GM23248 (cell line): ENCODE results near the gene HDAC8. TPM values are rescaled to one million over a fixed set of nuclear protein-coding genes. Genes with fewer than 3 reads are reported as not detected.
A peak's percentile ranks its signal among the peaks of the same experiment; 100 is the strongest.

Experiments
- DNase-seq: peaks from one replicate; pipeline ENCODE4 v3.0.0-alpha.2; 2015
- H2AFZ ChIP-seq: fragments of 200-600 bp; sonication (generic); 2 replicates; pipeline ENCODE4 v1.6.1; 2016; ENCODE audit warnings: antibody characterized with exemption
- H3F3A ChIP-seq: fragments of 200-600 bp; sonication (generic); 2 replicates; pipeline ENCODE4 v1.6.1; 2016; ENCODE audit warnings: mild to moderate bottlenecking, antibody characterized with exemption, mixed run types; ENCODE audit not compliant: insufficient read depth
- H3K27ac ChIP-seq: fragments of 200-600 bp; sonication (generic); 2 replicates; pipeline ENCODE4 v1.5.1; 2016; ENCODE audit warnings: mild to moderate bottlenecking
- H3K27me3 ChIP-seq: fragments of 200-600 bp; sonication (generic); replicated peaks from 2 replicates; pipeline ENCODE4 v1.6.1; 2016; ENCODE audit warnings: mild to moderate bottlenecking; ENCODE audit not compliant: insufficient read depth
- H3K36me3 ChIP-seq: fragments of 200-600 bp; sonication (generic); 2 replicates; pipeline ENCODE4 v1.6.1; 2016; ENCODE audit warnings: low read depth, mild to moderate bottlenecking
- H3K4me1 ChIP-seq: fragments of 200-600 bp; sonication (generic); 2 replicates; pipeline ENCODE4 v1.6.1; 2016; ENCODE audit warnings: mild to moderate bottlenecking; ENCODE audit not compliant: insufficient read depth
- H3K4me2 ChIP-seq: fragments of 200-600 bp; sonication (generic); one replicate; pipeline ENCODE4 v1.6.1; 2016; ENCODE audit warnings: mild to moderate bottlenecking; ENCODE audit not compliant: unreplicated experiment
- H3K4me3 ChIP-seq: fragments of 200-600 bp; sonication (generic); 2 replicates; pipeline ENCODE4 v1.5.1; 2016; ENCODE audit warnings: mild to moderate bottlenecking
- H3K79me2 ChIP-seq: fragments of 200-600 bp; sonication (generic); 2 replicates; pipeline ENCODE4 v1.6.1; 2016; ENCODE audit warnings: mild to moderate bottlenecking; ENCODE audit not compliant: insufficient read depth
- H3K9ac ChIP-seq: fragments of 200-600 bp; sonication (generic); 2 replicates; pipeline ENCODE4 v1.6.1; 2016; ENCODE audit warnings: mild to moderate bottlenecking
- H3K9me2 ChIP-seq: fragments of 200-600 bp; sonication (generic); 2 replicates; pipeline ENCODE4 v1.6.1; 2016; ENCODE audit warnings: mixed run types, mild to moderate bottlenecking, moderate library complexity; ENCODE audit not compliant: insufficient read depth
- H3K9me3 ChIP-seq: fragments of 200-600 bp; sonication (generic); one replicate; pipeline ENCODE4 v1.6.1; 2017; ENCODE audit warnings: low read depth
- H4K20me1 ChIP-seq: fragments of 200-600 bp; sonication (generic); 2 replicates; pipeline ENCODE4 v1.6.0; 2016; ENCODE audit not compliant: insufficient read depth
- EZH2 ChIP-seq: fragments of 200-600 bp; sonication (generic); IDR thresholded peaks from 2 replicates; pipeline ENCODE4 v1.6.1; 2018; ENCODE audit warnings: antibody characterized with exemption, mild to moderate bottlenecking; ENCODE audit not compliant: insufficient read depth, poor library complexity, severe bottlenecking
- EZH2phosphoT487 ChIP-seq: fragments of 200-600 bp; sonication (generic); IDR thresholded peaks from 2 replicates; pipeline ENCODE4 v1.6.1; 2018; ENCODE audit warnings: antibody characterized with exemption, moderate library complexity, mild to moderate bottlenecking, low read depth; ENCODE audit not compliant: insufficient read depth
- WGBS, 2 experiments: methylation state at CpG; one replicate each; pipeline ENCODE4 v1.1.6; 2015 to 2017; ENCODE audit warnings: low lambda C conversion rate in 2 of 2, low coverage in 1 of 2; ENCODE audit errors: missing lambda C conversion rate in 2 of 2; 5-methylcytosine and 5-hydroxymethylcytosine counted together
- in situ Hi-C: fragments of 300-500 bp; cut with MboI; formaldehyde crosslinking; loops from 2 replicates; pipeline ENCODE4 v1.15.0; 2020
- polyA plus RNA-seq: library from polyadenylated mRNA; unstranded; fragments of >200 nt; fragmentation: Nextera tagmentation; extraction: Ambion mirVana; gene quantifications from 2 replicates; pipeline ENCODE4 v1.2.1, GENCODE V29; 2016
- total RNA-seq: library from RNA; depleted of rRNA; stranded (reverse); fragments of >200 nt; shearing (Covaris generic); gene quantifications from 2 replicates; pipeline ENCODE4 v1.2.3, GENCODE V29; 2014

The HDAC8 gene
- total and polyA plus RNA-seq, 2 experiments from 2014 or later: 20.0 to 20.4 TPM

- H3K36me3 ChIP-seq: no peaks in the 10 kb centered on the region
- no peak overlapping the region for H3K9ac ChIP-seq
- H3K27ac ChIP-seq: peak overlapping the region; percentile 58
- no peaks in the 10 kb centered on the region for H3K9me2 ChIP-seq
- H3F3A ChIP-seq: peaks cover 11% of the 10 kb centered on the region
- H3K79me2 ChIP-seq: no peaks in the 10 kb centered on the region
- no peak for DNase-seq
- WGBS, 2 experiments: 39 to 43% methylated on average over 8 of the region's 8 CpGs
- H2AFZ ChIP-seq: no peak overlapping the region
- H3K4me2 ChIP-seq: peak overlapping the region; percentile 66
- no peaks in the 10 kb centered on the region for H4K20me1 ChIP-seq
- TF ChIP-seq EZH2phosphoT487 (no peak), EZH2 (no peak)
- no peaks in the 10 kb centered on the region for H3K27me3 ChIP-seq
- in situ Hi-C loops: no loop called here
- peaks cover 29% of the 10 kb centered on the region for H3K4me1 ChIP-seq
- H3K9me3 ChIP-seq: no peaks in the 10 kb centered on the region
- H3K4me3 ChIP-seq: peak overlapping the region; percentile 27; the same call in 1 of the 2 replicates
These were observed 178.7 kb downstream of the HDAC8 start for GRCh38 chrX:72393836-72394517.

- H3K27me3 ChIP-seq: no peaks in the 10 kb centered on the region
- TF ChIP-seq EZH2phosphoT487 (no peak), EZH2 (no peak)
- H3K27ac ChIP-seq: no peak overlapping the region
- H3K9me2 ChIP-seq: no peaks in the 10 kb centered on the region
- H3K36me3 ChIP-seq: no peaks in the 10 kb centered on the region
- in situ Hi-C loops: no loop called here
- H3K4me3 ChIP-seq: no peak overlapping the region
- H4K20me1 ChIP-seq: no peaks in the 10 kb centered on the region
- no peak overlapping the region for H2AFZ ChIP-seq
- DNase-seq: no peak
- peaks cover 29% of the 10 kb centered on the region for H3K4me1 ChIP-seq
- H3K9me3 ChIP-seq: no peaks in the 10 kb centered on the region
- H3F3A ChIP-seq: peaks cover 11% of the 10 kb centered on the region
- no peaks in the 10 kb centered on the region for H3K79me2 ChIP-seq
- WGBS, 2 experiments: 25 to 29% methylated on average over 11 of the region's 11 CpGs
- H3K4me2 ChIP-seq: no peak overlapping the region
- H3K9ac ChIP-seq: no peak overlapping the region
These were observed 179.5 kb downstream of the HDAC8 start for GRCh38 chrX:72392816-72393800.

GRCh38 chrX:72392042-72392441, 180.6 kb downstream of the HDAC8 start:
- Histone ChIP-seq H3K9ac (no peak overlapping the region), H3K4me2 (no peak overlapping the region), H3K27me3 (no peaks in the 10 kb centered on the region), H4K20me1 (no peaks in the 10 kb centered on the region), H3K4me3 (no peak overlapping the region), H3K36me3 (no peaks in the 10 kb centered on the region), H3K27ac (no peak overlapping the region), H3F3A (peaks cover 11% of the 10 kb centered on the region), H3K4me1 (peaks cover 29% of the 10 kb centered on the region), H3K9me2 (no peaks in the 10 kb centered on the region), H2AFZ (no peak overlapping the region), H3K9me3 (no peaks in the 10 kb centered on the region), H3K79me2 (no peaks in the 10 kb centered on the region)
- DNase-seq: no peak
- in situ Hi-C loops: no loop called here
- TF ChIP-seq EZH2phosphoT487: no peak
- TF ChIP-seq EZH2: no peak

- no peaks in the 10 kb centered on the region for H3K27me3 ChIP-seq
- DNase-seq: no peak
- no peaks in the 10 kb centered on the region for H3K36me3 ChIP-seq
- H3K27ac ChIP-seq: no peak overlapping the region
- H3F3A ChIP-seq: no peaks in the 10 kb centered on the region
- no peak overlapping the region for H3K9ac ChIP-seq
- no peaks in the 10 kb centered on the region for H3K9me2 ChIP-seq
- 100% methylated on average over 2 to 3 of the region's 3 CpGs for WGBS, 2 experiments
- TF ChIP-seq EZH2phosphoT487 (no peak), EZH2 (no peak)
- in situ Hi-C loops: no loop called here
- no peaks in the 10 kb centered on the region for H3K9me3 ChIP-seq
- H4K20me1 ChIP-seq: no peaks in the 10 kb centered on the region
- no peaks in the 10 kb centered on the region for H3K79me2 ChIP-seq
- no peak overlapping the region for H2AFZ ChIP-seq
- H3K4me1 ChIP-seq: no peaks in the 10 kb centered on the region
- no peak overlapping the region for H3K4me3 ChIP-seq
- H3K4me2 ChIP-seq: no peak overlapping the region
These were observed 185.4 kb downstream of the HDAC8 start for GRCh38 chrX:72387247-72387646.
